LHCN-M2 (cell line): ENCODE measurements around the gene CAMTA2. TPM values are rescaled to one million over a fixed set of nuclear protein-coding genes. Genes with fewer than 3 reads are reported as not detected.

ENCODE experiments used
- DNase-seq: peaks from one replicate; pipeline ENCODE4 v3.0.0-alpha.2; 2012; ENCODE audit warnings: low read depth
- total RNA-seq: library from RNA; depleted of rRNA; stranded (reverse); fragments of >200 nt; gene quantifications from 2 replicates; pipeline ENCODE4 v1.2.3, GENCODE V29; 2014

The CAMTA2 gene
- total RNA-seq, 1 experiment from 2014 or later, result 12.4 TPM

DNA sequence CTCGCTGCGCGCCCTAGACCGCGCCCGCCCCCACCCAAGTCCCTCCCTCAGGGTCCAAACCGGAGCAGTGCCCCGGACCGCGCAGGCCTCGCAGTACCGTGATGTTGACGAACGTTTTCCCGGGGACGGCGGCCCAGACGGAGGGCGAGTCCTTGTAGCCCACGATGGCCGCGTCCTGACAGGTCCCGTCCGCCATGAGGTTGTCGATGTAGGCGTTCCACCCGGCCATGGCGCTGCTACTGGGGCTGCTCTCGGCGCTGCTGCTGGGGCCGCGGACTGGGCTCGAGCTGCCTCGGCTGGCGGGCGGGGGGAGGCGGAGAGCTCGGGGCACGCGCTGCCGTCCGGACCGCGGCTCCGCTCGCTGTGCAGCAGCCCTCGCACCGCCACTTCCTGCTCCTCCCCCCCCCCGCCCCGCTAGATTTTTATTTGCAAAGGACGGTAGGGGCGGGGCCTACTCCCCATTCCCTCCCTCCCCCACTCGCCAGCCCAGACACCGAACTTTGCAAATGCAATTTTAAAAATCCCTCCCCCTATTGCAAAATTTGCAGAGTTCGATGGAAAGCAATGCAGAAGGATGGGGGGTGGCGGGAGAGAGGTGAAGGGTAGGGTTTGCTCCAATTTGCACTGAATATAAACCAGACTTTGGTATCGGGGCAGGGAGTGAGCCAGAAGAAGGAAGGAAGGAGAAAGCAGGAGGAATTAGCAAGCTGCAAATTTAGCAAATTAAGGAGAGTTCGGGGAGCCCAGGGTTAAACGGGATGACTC is 39.1 kb downstream of the CAMTA2 start, which contains the start of gene PFN1:
PFN1 (minus strand) TSS at position 365 of the 765 bp plus-strand sequence; CDS start at position 229, 136 bp downstream.
- DNase-seq, result peak; percentile 92

DNA sequence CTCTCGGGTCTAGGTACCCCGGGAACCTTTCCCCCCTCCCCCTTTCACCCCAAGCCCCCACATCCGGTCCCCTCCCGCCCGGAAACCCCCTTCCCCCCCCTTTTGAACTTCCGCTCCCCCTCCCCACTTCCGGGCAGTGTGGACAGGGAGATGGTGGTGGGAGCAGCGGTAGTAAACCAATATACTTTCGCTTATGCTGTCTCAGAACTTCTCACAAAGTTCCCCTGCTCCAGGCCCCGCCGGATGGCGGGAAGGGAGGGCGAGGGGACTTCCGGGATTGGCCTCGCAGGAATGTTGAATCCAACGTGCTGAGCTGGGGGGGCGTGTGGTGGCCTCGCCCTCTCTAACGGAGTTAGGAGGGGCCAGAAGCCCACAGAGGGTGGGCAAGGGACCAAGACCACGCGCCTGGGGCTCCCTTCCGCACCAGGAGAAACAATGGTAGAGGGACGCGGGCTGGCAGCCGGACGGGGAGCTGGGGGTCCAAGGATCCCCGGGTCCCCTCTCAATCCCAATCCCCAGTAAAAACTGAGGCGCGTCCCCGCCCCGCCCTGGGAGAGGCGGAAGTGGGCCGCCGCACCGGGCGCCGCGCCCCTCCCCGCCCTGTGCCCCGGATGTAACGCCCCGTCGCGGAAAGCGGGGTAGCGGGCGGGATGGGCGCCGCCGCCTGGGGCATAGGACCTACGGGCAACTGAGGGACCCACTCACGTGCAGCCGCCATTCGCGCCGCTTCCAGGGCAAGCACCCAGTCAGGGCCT is 39.9 kb downstream of the CAMTA2 start:
- peak; percentile 65 for DNase-seq

DNA sequence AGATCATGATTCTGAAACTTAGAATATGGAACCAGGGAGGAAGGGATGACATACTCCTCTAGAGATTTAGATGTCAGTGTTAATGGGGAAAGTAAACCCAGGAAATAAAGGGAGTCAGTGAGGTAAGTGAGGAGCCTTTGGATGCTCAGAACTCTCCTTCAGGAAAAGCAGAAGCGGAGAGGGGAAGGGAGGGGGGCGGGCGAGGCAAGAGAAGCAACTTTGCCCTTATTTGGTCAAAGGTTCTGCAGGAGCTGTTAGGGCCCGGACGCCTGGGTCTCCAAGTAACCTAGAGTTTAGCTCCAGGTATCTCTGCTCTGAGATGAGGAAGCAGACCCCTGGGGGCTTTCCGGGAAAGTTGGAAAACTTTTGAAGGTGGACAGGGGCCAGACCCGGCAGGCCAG is 40.5 kb downstream of the CAMTA2 start:
- DNase-seq, result peak; percentile 41

DNA sequence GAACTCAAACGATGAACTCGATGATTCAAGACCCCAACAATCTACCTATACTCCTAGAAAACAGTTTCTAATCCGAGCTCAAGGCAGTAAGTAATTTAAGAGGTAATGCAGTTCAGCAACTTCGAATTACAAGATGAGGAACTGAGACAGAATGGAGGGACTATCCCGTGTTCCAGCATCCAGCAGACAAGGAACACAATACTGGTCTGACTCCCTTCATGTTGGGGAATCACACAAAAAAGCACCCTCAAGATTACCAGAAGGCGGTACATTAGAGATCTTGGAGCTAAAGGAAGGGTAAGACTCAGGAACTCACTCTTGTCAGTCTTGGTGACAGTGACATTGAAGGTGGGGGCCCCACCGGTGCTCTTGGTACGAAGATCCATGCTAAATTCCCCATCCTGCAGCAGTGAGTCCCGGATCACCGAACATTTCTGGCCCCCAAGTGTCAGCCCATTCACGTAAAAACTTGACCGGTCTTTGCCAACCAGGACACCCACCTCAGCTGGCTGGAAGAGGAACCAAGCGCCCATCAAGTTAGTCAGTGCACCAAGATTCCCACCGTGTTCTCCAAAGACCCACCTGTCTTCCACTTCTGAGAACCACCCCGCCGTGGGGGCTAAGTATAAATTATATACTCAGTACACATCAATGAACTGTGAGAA is 41.0 kb downstream of the CAMTA2 start:
- no peak for DNase-seq

DNA sequence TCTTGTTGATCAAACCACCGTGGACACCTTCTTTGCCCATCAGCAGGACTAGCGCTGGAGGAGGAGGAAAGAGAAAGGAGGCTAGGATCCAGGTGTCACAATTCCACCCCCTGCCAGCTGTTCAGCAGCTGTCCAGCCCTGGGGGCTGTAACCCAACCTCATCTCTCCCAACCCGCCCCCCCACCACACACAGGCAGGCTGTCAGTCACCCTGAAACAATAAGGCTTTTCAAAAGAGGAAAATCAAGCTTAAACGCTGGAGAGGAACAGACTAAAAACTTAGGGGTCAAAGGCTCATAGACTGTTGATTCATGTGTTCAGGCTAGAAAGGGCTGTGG is 41.6 kb downstream of the CAMTA2 start:
- peak; percentile 77 for DNase-seq

DNA sequence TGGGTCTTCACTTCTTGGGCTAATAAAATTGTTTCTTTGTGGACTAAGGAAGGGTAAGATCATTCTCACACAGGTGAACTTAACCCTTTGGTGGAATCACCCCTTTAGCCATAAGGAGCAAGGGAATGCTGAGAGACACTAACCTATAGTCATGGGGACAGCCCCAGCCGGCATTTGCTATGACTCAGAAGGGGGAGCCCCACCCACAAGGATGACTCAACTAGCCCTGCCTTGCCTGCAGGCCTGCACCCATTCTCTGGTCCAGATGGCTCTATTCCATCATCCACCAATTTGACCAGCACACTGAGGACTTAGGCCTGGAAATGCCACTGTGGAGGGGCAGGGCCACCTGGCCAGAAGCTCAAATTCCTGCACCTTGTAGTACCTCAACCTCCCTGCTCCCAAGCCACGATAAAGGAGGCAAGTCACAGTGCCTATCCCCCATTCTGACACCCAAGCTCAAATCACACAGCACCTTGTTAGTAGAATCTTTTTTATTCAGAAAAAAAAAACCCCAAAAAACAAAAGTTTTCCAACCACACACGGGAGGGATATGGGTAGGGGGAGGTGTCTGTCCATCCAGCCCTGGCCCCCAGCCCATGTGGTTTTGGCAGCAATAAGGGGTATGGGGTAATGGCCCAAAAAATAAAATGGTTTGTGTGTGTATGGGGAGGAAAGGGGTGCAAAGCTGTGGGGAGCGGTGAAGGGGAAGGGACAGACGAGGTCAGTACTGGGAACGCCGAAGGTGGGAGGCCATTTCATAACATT is 42.1 kb downstream of the CAMTA2 start:
- peak; percentile 94 for DNase-seq

DNA sequence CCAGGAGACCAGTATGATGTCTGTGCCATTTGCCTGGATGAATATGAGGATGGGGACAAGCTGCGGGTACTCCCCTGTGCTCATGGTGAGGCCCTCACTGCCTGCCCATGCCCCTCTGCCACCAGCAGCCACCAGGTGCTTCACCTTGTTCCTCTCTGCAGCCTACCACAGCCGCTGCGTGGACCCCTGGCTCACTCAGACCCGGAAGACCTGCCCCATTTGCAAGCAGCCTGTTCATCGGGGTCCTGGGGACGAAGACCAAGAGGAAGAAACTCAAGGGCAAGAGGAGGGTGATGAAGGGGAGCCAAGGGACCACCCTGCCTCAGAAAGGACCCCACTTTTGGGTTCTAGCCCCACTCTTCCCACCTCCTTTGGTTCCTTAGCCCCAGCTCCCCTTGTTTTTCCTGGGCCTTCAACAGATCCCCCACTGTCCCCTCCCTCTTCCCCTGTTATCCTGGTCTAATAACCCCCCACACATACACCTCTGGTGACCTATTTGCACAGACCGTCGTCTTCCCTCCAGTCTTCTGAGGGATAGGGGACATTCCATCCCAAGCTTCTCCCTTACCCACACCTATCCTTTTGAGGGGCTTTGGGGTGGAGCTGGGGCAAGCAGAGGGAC is 42.8 kb downstream of the CAMTA2 start:
- DNase-seq, result no peak

DNA sequence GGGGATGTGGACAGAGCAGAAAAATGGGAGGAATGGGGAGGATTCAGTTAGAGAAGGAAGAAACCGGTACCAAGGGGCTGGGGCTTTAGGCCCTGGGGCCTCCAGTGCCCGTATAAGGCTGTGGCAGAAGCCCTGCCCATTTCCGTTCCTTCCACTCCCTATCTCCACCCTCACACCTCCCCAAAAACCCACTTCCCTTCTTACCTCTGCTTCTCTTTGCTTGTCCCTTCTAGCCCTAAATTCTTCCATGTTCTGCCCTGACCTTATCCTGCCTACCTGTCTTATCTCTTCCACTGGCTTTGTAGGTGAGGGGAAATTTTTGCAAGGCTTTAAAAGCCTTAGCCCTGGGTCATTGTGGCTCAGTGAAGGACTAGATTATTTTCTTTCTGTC is 43.3 kb downstream of the CAMTA2 start:
- no peak for DNase-seq

DNA sequence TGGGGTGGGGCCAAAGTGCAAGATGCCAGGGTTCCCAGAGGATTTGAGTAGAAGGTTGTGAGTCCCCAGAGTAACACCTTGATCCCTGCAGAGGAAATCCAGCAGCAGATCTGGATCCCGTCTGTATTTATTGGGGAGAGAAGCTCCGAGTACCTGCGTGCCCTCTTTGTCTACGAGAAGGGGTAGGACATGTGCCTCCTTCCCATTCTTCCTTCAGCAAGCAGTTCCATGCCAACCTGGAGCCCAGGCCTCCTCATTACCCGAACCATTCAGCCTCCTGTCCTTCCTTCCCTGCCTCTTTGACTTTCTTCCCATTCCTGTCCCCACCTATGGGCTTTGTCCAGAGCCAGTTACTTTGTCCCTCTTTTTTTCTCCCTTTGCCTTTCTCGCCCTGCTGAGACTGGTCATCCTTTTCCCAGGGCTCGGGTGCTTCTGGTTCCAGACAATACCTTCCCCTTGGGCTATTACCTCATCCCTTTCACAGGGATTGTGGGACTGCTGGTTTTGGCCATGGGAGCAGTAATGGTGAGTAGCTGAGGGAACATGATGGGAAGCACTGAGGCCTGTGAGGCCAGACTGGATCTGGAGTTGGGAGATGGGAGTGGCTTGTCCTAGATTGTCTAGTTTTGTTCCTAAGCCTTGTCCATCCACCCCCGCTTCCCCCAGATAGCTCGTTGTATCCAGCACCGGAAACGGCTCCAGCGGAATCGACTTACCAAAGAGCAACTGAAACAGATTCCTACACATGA is 44.5 kb downstream of the CAMTA2 start:
- no peak for DNase-seq

DNA sequence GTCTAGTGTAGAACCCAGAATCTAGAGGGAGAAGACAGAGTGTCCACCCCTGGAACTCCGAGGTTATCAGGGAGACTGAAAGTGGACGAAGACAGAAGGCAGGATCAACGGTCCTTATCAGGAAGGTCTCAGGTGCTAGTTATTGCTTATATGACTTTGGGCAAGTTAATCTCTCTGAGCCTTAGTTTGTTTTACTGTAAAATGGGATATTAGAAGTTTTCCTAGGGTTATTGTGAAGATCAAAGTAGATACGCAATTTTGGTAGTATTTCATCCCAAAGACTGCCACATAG is 46.2 kb downstream of the CAMTA2 start:
- no peak for DNase-seq

DNA sequence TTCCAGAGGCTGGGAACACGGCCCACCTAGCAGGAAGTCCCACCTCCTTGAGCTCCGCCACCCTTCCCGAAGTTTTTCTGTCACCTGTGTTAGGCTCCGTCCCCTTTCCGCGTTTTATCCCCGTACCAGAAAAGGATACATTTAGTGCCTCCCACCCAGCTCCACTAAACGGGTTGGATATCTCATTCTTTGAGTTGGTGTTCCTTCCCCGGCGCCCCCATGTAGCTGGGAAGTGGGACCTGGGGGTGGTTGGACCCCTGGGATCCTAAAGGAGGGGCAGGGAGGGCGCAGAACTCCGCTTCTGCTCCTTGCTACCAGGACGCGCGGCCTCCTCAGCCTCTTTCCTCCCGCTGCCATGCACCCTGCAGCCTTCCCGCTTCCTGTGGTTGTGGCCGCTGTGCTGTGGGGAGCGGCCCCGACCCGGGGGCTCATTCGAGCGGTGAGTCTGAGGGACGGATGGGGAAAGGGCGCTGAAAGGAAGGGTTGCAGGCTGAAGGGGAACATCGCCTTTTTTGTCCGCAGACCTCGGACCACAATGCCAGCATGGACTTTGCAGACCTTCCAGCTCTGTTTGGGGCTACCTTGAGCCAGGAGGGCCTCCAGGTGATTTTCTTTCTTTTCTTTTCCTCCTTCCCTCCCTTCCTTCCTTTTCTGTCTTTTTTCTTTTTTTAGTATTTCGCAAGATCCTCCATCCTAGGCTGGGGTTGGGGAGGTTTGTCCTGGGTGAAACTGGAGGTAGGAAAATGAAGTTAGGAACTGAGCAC is 46.7 kb downstream of the CAMTA2 start:
- no peak for DNase-seq

DNA sequence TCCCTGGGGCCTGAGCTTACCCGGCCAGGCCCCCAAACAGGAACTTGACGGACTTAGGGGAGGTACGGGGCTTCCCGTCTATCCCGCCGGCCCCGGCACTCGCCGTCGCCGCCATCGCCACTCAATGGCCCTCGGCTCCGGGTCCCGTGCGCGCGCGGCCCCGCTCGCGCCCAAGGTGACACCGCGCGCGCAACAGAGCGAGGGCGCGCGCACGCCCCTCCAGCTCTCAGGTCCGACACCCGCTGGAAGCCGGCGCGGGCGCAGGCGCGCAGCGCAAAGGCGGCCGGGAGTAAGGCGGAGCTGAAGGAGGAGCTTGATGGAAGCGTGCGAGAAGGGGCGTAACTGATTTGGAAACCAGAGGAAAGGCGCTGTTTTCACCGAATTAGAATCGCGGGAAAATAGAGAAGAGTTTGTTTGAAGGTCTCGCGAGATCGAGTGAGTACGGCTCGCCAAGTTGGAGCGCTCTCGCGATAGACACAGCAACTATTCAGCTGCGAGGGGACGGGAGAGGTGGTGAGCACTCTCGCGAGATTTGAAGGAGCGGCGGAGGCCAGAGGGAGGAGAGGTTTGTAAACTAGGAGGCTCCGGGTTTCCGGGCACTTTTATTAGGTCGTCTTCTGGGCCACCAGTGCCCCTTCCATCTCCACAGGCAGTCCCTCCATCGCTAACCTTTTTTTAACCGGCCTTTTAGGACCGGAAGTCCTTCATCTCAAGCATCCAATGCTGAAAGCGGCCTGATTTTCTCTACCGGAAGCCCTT is 47.5 kb downstream of the CAMTA2 start, which contains the start of the genes RNF167 and SLC25A11:
RNF167 (plus strand) TSS at position 473 of the 759 bp plus-strand sequence. CDS start 642 bp downstream, outside the sequence.
SLC25A11 (minus strand) TSS at position 251 of the 759 bp plus-strand sequence; CDS start at position 115, 136 bp downstream.
- peak; percentile 100 for DNase-seq

DNA sequence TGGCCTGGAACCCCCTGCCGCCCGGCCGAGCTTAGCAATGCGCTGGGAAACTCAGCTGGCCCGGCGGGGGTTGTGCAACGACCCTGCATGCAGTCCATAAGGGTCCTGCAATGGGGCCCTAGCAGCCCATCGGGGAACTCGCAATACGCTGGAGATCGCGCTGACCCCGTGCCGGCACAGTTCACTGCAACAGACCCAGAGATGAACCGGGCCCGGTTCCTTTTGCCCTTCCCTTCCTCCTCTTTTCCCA is 48.0 kb downstream of the CAMTA2 start:
- DNase-seq, result no peak

DNA sequence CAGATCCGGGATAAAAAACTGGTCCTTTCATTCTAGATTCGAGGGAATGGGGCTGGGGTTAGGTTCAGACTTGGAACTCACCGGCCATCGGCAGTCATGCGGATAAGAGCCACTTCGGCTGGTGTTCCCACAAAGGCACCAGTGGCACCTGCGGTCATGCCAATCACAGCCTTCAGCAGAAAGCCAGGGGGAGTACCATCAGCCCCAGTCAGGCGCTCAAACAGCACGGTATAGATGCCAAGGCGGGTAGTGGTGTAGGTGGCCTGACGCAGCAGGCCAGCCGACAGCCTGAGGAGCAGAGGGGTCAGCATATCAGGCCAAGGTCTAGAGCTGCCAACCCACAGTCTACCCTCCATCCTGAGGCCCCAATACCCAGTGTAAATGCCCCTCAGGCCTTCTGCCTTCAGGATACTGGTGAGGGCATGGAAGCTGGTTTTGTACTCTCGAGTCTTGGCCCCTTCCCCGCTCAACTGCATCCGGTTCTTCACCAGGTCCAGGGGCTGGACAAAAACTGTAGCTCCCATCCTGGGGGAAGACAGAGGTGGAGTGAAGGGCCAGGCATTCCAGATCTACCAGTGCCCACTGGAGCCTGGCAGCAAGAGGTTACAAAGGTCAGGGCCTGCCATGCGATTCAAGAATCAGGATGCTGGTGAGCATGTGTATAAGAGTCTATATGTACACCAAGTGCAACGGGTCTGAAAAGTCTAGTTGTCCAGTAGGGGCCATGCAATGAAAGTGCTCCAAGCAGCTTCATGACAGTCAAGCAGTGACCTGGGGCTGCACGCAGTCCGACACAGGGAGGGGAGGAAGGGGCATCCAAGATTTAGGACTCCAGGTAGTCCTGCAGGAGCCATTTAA is 48.6 kb downstream of the CAMTA2 start:
- no peak for DNase-seq

DNA sequence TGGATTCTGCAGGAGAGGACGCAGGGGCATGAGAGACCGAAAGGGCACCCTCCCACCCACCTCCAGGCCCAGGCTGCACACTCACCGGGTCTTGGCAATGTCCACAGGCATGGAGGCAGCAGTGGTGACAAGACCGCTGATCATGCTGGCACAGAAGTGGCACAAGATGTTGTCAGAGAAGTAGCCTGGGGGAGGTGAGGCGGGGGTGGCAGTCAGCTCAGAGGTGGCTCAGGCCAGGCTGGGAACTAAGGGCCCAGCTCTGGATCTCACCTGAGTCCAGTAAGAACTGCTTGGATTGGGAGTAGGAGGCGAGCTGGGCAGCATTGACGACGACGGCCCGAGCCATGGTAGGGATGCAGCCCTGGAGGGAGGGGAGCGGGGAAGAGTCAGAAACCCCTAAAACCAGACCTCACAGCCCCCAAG is 49.4 kb downstream of the CAMTA2 start:
- no peak for DNase-seq

DNA sequence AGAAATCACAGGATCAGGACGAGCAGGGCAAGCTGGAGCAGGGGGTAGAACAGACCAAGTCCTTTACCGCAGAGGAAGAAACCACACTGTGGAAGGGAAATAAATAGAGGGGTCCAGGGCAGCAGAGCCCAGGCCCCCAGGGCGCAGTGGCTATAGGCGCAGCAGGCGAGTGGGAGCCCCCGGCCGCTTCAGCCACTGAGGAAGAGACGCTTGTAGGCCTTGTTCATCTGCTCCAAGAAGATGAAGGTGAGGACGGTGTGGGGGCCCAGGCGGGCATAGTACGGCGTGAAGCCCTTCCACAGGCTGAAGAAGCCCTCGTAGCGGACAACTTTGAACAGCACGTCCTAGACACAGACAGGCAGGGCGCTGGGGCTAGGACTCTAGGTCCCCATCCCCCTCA is 49.9 kb downstream of the CAMTA2 start:
- DNase-seq, result no peak

DNA sequence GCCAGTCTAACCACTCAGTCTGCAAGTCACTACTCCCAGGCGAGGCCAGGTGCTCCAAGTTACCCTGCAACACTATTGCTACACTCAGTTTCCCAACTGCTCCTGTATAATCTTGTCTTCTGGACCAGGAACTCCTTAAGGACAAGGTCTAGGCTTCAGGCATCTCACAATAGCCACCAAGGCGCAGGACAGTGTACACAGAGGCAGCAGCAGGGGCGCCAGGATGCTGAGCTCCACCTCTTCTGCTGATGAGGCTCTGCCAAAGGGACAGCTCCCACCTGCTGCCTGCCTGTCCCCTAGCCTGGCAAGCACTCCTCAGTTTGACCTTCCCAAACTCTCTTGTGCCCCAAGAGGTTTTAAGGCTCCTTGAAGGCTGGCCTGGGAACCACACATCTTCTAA is 51.0 kb downstream of the CAMTA2 start:
- no peak for DNase-seq

DNA sequence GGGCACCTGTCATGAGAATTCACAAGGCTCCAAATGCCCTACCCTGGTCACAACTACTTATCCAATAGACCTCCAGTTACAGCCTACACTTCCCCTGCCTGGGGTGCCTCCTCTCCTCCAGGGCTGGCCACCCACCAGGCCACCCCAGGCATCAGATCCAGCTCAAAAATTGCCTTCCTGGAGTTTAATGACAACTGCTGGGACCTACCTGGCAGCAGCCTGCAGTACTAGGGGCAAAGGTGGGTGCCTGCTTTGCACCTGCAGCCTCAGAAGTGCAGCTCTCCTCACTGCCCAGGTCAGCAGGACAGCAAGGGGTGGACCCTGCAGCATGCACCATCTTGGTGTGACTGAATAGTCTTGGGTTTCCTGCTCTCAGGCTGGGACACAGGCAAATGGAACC is 51.8 kb downstream of the CAMTA2 start:
- no peak for DNase-seq
